Measurements from ENCODE around the gene ELAVL3. TPM values are rescaled to one million over a fixed set of nuclear protein-coding genes. Genes with fewer than 3 reads are reported as not detected.

The ELAVL3 gene
- total RNA-seq, 3 donors from 2014 or later, result not detected

DNA sequence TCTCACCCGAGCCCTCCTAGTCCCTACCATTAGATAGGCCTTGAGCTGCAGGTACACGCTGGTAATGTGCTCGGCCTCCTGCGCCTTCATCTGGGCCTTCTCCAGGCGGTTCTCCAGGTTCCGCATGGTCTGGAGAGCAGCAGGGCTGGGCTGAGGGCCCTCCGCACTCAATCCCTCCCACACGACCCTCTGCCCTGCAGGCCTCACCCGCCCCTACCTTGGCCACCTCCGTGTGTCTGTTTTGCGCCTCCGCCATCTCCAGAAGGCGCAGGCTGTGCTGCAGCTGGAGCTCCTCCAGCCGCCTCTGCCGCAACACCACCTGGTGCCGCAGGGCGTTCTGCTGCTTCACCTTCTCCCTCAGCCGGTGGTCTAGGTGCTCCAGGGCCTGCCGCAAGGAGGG lies 54.2 kb downstream of the ELAVL3 start:
- intact Hi-C loops (cut with DNase I; ENCODE audit: low total_unique reads), result loop anchor here (5.0 kb wide), 1 partner anchor 1404 kb away; no protein-coding TSS in a partner anchor
- Histone ChIP-seq H3K27me3 (peaks cover 1 to 14% of the 10 kb centered on the region in 2 donors), H3K4me1 (no peaks in the 10 kb centered on the region), H3K4me3 (no peak overlapping the region), H3K36me3 (no peaks in the 10 kb centered on the region), H3K27ac (no peak overlapping the region), H3K9me3 (no peaks in the 10 kb centered on the region)
- TF ChIP-seq, protein P1, sequence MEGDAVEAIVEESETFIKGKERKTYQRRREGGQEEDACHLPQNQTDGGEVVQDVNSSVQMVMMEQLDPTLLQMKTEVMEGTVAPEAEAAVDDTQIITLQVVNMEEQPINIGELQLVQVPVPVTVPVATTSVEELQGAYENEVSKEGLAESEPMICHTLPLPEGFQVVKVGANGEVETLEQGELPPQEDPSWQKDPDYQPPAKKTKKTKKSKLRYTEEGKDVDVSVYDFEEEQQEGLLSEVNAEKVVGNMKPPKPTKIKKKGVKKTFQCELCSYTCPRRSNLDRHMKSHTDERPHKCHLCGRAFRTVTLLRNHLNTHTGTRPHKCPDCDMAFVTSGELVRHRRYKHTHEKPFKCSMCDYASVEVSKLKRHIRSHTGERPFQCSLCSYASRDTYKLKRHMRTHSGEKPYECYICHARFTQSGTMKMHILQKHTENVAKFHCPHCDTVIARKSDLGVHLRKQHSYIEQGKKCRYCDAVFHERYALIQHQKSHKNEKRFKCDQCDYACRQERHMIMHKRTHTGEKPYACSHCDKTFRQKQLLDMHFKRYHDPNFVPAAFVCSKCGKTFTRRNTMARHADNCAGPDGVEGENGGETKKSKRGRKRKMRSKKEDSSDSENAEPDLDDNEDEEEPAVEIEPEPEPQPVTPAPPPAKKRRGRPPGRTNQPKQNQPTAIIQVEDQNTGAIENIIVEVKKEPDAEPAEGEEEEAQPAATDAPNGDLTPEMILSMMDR (IDR thresholded peaks at IDR 0.05), result no peak
- TF ChIP-seq POLR2A (IDR thresholded peaks at IDR 0.05) (no peak), POLR2AphosphoS5 (IDR thresholded peaks at IDR 0.05) (no peak)
- DNase-seq (ENCODE audit: low spot score in 2 of 2), result no peak

DNA sequence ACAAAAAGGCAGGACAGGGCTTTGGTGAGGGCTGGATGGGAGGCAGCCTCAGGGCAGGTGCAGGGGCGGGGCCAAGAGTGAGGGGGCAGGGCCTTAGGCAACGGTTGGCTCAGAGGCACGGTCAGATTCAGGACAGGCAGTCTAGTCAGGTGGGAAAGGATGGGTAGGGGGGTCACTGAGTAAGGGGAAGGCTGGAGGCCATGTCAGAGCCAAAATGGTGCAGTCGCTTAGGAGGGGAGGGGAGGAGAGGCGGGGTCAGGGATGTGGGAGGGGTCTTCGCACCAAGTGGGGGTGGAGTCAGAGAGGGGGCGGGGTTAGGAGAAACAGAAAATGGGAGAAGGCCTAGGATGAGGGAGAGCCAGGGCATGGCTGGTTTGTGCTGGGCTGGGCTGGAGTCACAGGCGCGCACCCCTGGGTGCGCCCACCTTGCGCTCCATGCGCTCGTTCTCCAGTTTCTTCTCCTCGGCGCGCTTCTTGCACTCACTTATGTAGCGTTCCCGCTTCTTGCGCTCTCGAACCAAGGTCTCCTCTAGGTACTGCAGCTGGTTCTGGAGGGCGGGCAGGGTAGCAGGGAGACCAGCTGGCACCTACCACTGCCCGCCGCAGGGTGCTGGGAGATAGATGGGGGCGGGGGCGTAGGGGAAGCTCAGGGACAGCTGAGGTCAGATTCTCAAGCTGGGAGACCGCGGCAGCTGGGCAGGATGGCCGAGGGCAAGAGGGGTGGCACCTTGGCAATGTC lies 55.0 kb downstream of the ELAVL3 start:
- DNase-seq (ENCODE audit: low spot score in 2 of 2), result no peak
- Histone ChIP-seq H3K4me3 (no peak overlapping the region), H3K4me1 (no peaks in the 10 kb centered on the region), H3K9me3 (no peaks in the 10 kb centered on the region), H3K27ac (no peak overlapping the region), H3K36me3 (no peaks in the 10 kb centered on the region), H3K27me3 (peaks cover 4 to 17% of the 10 kb centered on the region in 2 donors)
- TF ChIP-seq, protein P1 (IDR thresholded peaks at IDR 0.05), result no peak
- intact Hi-C loops (cut with DNase I; ENCODE audit: low total_unique reads), result loop anchor here (5.0 kb wide), 1 partner anchor 1404 kb away; no protein-coding TSS in a partner anchor

DNA sequence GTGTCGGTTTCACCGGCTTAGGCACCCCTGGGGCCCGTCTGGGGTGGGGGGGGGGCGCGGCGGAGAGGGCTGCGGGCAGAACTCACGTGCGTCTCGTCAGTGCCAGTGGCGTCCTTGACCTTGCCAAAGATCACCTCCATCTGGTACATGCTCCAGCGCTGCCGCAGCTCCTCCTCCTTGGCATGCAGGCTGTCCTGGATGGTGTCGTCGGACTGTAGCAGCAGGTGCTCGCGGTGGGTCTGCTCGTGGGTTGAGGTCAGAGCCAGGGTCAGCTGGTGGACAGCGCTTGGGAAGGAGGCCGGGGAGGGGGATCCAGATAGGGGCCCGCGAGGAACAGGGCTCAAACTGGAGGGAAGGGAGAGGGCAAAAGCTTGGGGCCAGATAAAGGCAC lies 57.1 kb downstream of the ELAVL3 start:
- no peaks in the 10 kb centered on the region for H3K4me1 ChIP-seq
- H3K36me3 ChIP-seq, result no peaks in the 10 kb centered on the region
- no peak overlapping the region for H3K4me3 ChIP-seq
- TF ChIP-seq POLR2AphosphoS5 (IDR thresholded peaks at IDR 0.05) (no peak), POLR2A (IDR thresholded peaks at IDR 0.05) (no peak)
- TF ChIP-seq, protein P1 (IDR thresholded peaks at IDR 0.05), result no peak
- H3K27ac ChIP-seq, result no peak overlapping the region
- no peak for DNase-seq (ENCODE audit: low spot score in 2 of 2)
- intact Hi-C loops (cut with DNase I; ENCODE audit: low total_unique reads), result loop anchor here (5.0 kb wide), 1 partner anchor 1579 kb away; no protein-coding TSS in a partner anchor
- peaks cover 4 to 19% of the 10 kb centered on the region in 2 donors for H3K27me3 ChIP-seq
- H3K9me3 ChIP-seq, result no peaks in the 10 kb centered on the region

DNA sequence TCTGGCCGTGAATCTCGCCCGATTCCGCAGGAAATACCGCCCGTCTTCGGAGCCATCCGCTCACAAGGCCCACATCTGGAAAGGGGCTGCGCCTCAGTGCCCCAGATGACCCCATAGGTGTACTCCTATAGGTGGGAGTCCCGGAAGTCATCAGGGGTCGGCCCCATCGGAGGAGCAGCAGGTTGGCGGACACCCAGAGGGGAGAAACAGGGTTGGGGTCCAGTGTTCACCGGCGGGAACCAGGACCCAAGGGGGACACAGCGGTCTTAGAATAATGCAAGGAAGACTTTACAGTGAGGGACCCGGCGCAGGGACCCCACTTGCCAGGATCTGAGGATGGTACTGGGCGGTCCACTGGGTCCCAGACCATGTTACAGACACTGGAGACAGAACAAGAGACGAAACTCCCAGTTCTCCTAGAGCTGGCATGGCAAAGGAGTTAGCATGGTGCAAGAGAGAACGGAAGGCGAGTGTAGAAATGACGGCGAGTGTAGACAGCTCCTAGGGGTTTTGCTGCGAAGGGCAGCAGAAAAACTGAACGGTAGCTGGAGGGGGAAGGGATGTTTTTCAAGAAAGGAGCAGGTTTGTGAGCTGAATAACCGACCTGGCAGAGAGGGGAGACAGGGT lies 57.6 kb downstream of the ELAVL3 start:
- Histone ChIP-seq H3K4me3 (no peak overlapping the region), H3K27me3 (peaks cover 4 to 21% of the 10 kb centered on the region in 2 donors), H3K27ac (no peak overlapping the region), H3K36me3 (no peaks in the 10 kb centered on the region), H3K9me3 (no peaks in the 10 kb centered on the region), H3K4me1 (no peaks in the 10 kb centered on the region)
- intact Hi-C loops (cut with DNase I; ENCODE audit: low total_unique reads), result loop anchor here (5.0 kb wide), 1 partner anchor 1579 kb away; no protein-coding TSS in a partner anchor
- TF ChIP-seq, protein P1 (IDR thresholded peaks at IDR 0.05), result no peak
- TF ChIP-seq POLR2AphosphoS5 (IDR thresholded peaks at IDR 0.05), result no peak
- no peak for TF ChIP-seq POLR2A (IDR thresholded peaks at IDR 0.05)
- no peak for DNase-seq (ENCODE audit: low spot score in 2 of 2)
